NB4 (cell line): ENCODE data around the gene DGKB.

Source experiments
- CTCF ChIP-seq: IDR thresholded peaks from one replicate; pipeline ENCODE4 v1.5.1; 2012; ENCODE audit warnings: low read depth, low read length
- POLR2A ChIP-seq: IDR thresholded peaks from 2 replicates; pipeline ENCODE4 v1.6.1; 2011; ENCODE audit warnings: mild to moderate bottlenecking; ENCODE audit not compliant: insufficient read length; ENCODE audit errors: extremely low read depth

DNA sequence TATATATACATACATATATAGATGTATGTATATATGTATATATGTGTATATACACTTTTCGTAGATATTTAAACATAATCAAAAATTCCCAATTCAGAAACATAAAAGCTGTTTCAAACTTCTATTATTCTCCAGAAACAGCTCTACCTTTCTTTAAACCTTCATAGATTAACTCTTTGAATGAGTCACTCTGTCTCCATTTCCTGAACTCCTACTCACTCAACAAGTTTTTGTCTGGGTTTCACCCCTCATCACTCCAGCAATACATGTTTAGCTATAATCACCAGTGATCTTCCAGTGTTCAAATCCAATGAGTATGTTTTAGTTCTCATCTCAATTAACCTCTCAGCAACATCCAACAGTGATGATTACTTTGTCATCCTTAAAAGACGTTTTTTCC is 9.6 kb downstream of the DGKB start:
- TF ChIP-seq CTCF (no peak), POLR2A (no peak)
